Common myeloid progenitor, CD34-positive (primary cell): Measurements from ENCODE around the gene LARP1B.

Source experiments
- CTCF ChIA-PET: fragments of 350-600 bp; sonication (Branson Sonifier 250); formaldehyde crosslinking; loops from one replicate; lab custom pipeline; 2021; ENCODE audit warnings: antibody characterized with exemption; lab: Charles Lee
- POLR2A ChIA-PET: fragments of 350-600 bp; sonication (Branson Sonifier 250); formaldehyde crosslinking; loops from one replicate; lab custom pipeline; 2021; ENCODE audit warnings: antibody characterized with exemption; lab: Charles Lee
- DNase-seq, 3 donors: peaks; one replicate each; pipeline versions ENCODE4 v3.0.0 to v3.0.0-alpha.2; 2013
- H3K27ac ChIP-seq, 2 experiments: 1 replicate in 1 of 2; 2 replicates in 1 of 2; pipeline ENCODE4 v1.7.0; 2013; ENCODE audit warnings: inconsistent platforms in 2 of 2, low read length in 2 of 2, mild to moderate bottlenecking in 2 of 2, low read depth in 1 of 2, moderate library complexity in 1 of 2; ENCODE audit not compliant: severe bottlenecking in 2 of 2, insufficient read depth in 1 of 2, poor library complexity in 1 of 2
- H3K27me3 ChIP-seq, 5 experiments: replicated peaks in 2 of 5; 1 replicate in 3 of 5; 2 replicates in 2 of 5; pipeline versions ENCODE4 v1.6.1 to v1.7.0; 2013; ENCODE audit warnings: low read length in 4 of 5, mild to moderate bottlenecking in 2 of 5, moderate library complexity in 2 of 5, inconsistent platforms in 1 of 5; ENCODE audit not compliant: insufficient read depth in 5 of 5, control insufficient read depth in 4 of 5
- H3K36me3 ChIP-seq, 4 experiments: 1 replicate in 2 of 4; 2 replicates in 2 of 4; pipeline versions ENCODE4 v1.6.1 to v1.7.0; 2013; ENCODE audit warnings: low read length in 3 of 4, control low read depth in 1 of 4, mild to moderate bottlenecking in 1 of 4; ENCODE audit not compliant: control insufficient read depth in 4 of 4, insufficient read depth in 4 of 4
- H3K4me1 ChIP-seq, 4 experiments: 1 replicate in 3 of 4; 2 replicates in 1 of 4; pipeline versions ENCODE4 v1.6.1 to v1.7.1; 2013; ENCODE audit warnings: low read length in 3 of 4, mild to moderate bottlenecking in 3 of 4, control low read depth in 1 of 4, inconsistent platforms in 1 of 4, moderate library complexity in 1 of 4; ENCODE audit not compliant: control insufficient read depth in 4 of 4, insufficient read depth in 4 of 4; ENCODE audit errors: control extremely low read depth in 1 of 4
- H3K4me3 ChIP-seq, 7 experiments: 1 replicate in 4 of 7; 2 replicates in 3 of 7; pipeline versions ENCODE4 v1.5.1 to v1.7.0; 2013; ENCODE audit warnings: mild to moderate bottlenecking in 7 of 7, low read length in 6 of 7, moderate library complexity in 6 of 7, inconsistent platforms in 2 of 7, low read depth in 2 of 7, control low read depth in 1 of 7; ENCODE audit not compliant: insufficient read depth in 4 of 7, control insufficient read depth in 1 of 7; ENCODE audit errors: extremely low read depth in 1 of 7
- H3K9me3 ChIP-seq, 5 experiments: 1 replicate in 4 of 5; 2 replicates in 1 of 5; pipeline versions ENCODE4 v1.6.1 to v1.7.1; 2013; ENCODE audit warnings: low read length in 4 of 5, mild to moderate bottlenecking in 2 of 5, inconsistent platforms in 1 of 5, low read depth in 1 of 5, moderate library complexity in 1 of 5; ENCODE audit not compliant: control insufficient read depth in 4 of 5, insufficient read depth in 2 of 5; ENCODE audit errors: control extremely low read depth in 1 of 5
- WGBS: methylation state at CpG from one replicate; pipeline ENCODE4 v1.1.5; 2013; ENCODE audit not compliant: insufficient coverage; 5-methylcytosine and 5-hydroxymethylcytosine counted together

LARP1B gene

DNA sequence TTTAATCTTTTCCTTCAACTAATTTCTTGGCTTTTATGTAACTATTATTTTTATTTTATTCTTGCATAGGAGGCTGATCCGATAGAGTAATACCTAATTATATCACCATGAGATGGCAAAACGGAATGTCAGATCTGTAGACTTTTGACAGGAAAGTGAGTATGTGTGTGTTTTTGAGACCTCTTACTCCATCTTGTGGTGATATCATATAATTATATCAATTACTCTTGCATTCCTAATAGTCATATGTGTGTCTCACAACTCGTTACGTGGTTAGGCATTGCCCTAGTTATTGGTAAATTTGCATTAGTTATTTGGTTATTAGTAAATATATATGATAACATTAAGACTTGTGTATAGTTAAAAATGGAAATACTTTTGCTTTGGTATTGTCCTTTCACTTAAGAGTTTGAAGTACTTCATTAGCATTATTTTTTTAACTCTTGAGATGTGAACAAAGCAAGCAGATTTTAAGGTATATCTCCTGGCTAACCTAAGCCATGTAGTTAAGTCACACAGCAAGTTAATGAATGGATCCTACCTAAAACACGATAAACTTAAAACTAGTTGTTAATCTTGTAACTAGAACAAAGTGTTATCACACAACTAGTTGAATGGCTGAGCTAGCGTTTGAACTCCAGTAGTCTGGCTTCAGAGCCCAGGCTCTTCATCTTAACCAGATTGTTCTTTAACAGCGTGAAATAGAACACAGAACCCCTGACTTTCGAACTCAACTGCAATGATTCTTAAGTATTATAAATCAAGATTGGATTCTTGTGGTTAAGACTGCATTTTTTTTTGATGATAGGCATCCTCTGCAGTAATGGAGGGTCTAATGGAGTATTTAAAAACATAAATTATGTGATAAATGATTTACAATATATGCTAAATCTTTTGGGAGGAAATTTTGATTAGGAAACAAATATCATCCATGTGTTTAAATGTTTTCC lies 159.4 kb downstream of the LARP1B start:
- Histone ChIP-seq H3K4me1 (no peaks in the 10 kb centered on the region), H3K36me3 (no peaks in the 10 kb centered on the region), H3K27ac (no peak overlapping the region), H3K27me3 (no peaks in the 10 kb centered on the region), H3K4me3 (no peak overlapping the region), H3K9me3 (no peaks in the 10 kb centered on the region)
- ChIA-PET CTCF (interaction anchor here (0.8 to 1.6 kb wide), 5 partner anchors 21 to 68 kb away, joined by 3 to 4 read pairs (median 3); no protein-coding TSS in a partner anchor), POLR2A (interaction anchor here (0.6 kb wide), 1 partner anchor 61 kb away, joined by 4 read pairs; no protein-coding TSS in a partner anchor)
- peak; percentile 46 to 77 (median 71) for DNase-seq
- no CpG with 5 or more reads among the region's 8 CpGs for WGBS

DNA sequence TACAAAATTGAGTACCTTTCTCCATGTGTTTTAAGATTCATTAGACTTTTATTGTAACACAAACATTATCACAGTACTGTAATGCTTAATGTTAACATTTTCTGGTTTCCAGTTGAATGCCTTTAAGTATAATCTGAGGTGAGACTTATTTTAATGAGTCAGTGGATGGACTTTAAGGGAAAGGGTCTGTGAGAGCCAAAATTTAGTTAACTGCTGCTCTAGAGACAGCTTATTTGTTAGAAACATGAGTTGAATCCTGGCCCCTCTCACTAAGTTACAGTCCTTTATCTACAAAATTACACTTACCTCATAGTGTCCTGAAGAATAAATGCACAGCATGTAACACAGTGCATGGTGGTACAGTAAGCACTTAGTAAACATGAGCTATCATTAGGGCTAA lies 160.5 kb downstream of the LARP1B start:
- H3K4me3 ChIP-seq: no peak overlapping the region
- H3K27ac ChIP-seq: no peak overlapping the region
- no peaks in the 10 kb centered on the region for H3K36me3 ChIP-seq
- no peaks in the 10 kb centered on the region for H3K27me3 ChIP-seq
- no peak for DNase-seq
- H3K9me3 ChIP-seq: no peaks in the 10 kb centered on the region
- ChIA-PET CTCF (interaction anchor here (1.3 to 1.6 kb wide), 3 partner anchors 20 to 67 kb away, joined by 3 to 5 read pairs (median 3); no protein-coding TSS in a partner anchor), POLR2A (no interaction called here)
- H3K4me1 ChIP-seq: no peaks in the 10 kb centered on the region

DNA sequence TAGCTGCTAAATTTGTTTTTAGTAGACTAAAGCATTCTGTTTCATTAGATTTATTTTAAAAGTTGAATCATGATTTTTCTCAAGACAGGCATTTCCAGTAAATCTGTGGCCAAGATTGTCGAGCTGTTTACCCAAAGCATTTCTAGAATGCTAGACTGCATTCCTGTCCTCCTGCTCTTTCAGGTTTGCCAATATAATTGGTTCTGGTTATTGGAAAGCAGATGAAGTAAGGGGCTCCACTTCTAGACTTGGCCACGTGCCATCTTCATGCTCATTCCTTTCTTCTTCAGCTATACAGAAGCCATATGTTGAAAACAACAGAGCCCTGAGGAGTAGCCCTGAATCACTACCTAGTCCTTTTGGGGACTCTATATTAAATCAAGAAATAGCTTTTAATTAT lies 164.0 kb downstream of the LARP1B start:
- Histone ChIP-seq H3K27ac (no peak overlapping the region), H3K9me3 (no peaks in the 10 kb centered on the region), H3K36me3 (no peaks in the 10 kb centered on the region), H3K27me3 (no peaks in the 10 kb centered on the region), H3K4me3 (no peak overlapping the region), H3K4me1 (no peaks in the 10 kb centered on the region)
- no peak for DNase-seq
- ChIA-PET POLR2A (no interaction called here), CTCF (interaction anchor here (1.0 to 1.5 kb wide), 2 partner anchors 31 to 33 kb away, joined by 3 to 4 read pairs; no protein-coding TSS in a partner anchor)
- whole genome bisulfite sequencing: 80% methylated on average over 1 of the region's 2 CpGs

DNA sequence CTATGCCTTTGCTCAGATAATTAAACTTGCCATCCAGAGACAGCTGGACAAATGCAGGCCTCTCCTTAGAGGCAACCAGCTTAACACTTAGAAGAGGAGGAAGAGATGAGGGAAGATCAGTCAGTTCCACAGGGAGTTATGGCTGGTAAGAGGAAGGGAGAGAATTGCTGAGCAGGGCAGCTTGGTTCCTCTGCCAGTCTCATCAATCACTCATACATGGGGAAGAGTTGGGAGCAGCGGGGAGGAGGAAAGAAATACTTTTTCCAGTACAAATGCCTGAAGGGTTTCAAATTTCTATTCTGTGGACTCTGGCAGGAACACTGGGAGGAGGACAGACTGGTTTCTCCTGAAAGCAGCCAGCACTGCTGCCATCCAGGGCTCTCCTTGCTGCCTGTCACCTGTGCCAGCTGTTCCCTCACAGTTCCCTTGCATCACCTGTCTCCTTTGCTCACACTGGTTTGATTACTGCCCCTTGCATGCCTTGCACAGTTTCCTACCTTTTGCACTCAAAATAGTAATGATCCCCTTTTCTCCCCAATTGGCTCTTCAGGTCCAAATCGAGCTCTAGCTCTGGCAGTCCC lies 167.0 kb downstream of the LARP1B start:
- POLR2A ChIA-PET: interaction anchor here (0.6 kb wide), 1 partner anchor 85 kb away, joined by 3 read pairs; no protein-coding TSS in a partner anchor
- no peaks in the 10 kb centered on the region for H3K9me3 ChIP-seq
- H3K36me3 ChIP-seq: no peaks in the 10 kb centered on the region
- H3K27ac ChIP-seq: no peak overlapping the region
- CTCF ChIA-PET: no interaction called here
- no peaks in the 10 kb centered on the region for H3K4me1 ChIP-seq
- no peak overlapping the region for H3K4me3 ChIP-seq
- 83% methylated on average over 2 of the region's 2 CpGs for WGBS
- DNase-seq: no peak
- H3K27me3 ChIP-seq: no peaks in the 10 kb centered on the region

DNA sequence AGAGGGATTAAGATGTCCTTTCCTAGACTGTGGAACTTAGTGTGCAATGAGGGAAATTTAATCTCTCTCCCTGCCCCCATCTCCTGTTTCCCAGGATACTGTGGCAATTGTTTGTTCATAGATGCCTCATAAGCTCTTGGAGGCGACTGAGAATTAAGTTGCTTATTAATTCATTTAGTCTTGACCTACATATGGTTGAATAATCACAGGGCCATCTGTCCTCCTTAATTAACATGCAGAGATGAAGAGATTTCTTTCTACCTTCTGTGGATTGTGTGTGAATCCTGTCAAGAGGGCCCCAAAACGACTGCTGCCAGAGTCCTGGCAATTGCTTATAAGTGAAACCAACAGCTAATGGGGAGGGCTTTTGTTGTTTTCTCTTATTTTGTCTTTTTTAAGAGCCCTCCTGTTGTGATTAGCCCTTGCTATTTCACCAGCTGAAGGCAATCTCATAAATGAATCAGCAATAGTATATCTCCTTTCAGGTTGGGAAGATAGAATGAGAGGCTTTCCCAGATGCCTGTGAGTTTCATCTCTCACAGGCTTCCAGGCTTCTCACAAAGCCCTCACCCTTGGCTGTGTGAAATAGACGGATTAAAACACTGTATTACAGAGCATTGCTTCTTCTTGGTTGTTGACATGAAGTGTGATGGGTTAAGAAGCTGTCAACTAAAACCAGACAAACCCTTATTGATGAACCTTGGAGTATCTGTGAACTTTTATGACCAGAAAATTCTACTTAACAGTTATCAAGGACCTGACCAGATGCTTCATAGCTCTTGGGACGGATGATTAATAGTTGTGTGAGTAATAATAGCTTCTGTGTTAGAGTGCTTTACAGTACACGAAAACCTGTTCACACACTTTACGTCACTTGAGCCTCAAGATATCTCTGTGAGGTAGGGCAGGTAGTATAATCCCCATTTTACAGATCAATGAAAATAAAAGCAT lies 168.0 kb downstream of the LARP1B start:
- 71% methylated on average over 1 of the region's 6 CpGs for WGBS
- Histone ChIP-seq H3K36me3 (no peaks in the 10 kb centered on the region), H3K27me3 (no peaks in the 10 kb centered on the region), H3K4me3 (no peak overlapping the region), H3K9me3 (no peaks in the 10 kb centered on the region), H3K27ac (no peak overlapping the region), H3K4me1 (no peaks in the 10 kb centered on the region)
- no peak for DNase-seq
- POLR2A ChIA-PET: no interaction called here
- CTCF ChIA-PET: no interaction called here

DNA sequence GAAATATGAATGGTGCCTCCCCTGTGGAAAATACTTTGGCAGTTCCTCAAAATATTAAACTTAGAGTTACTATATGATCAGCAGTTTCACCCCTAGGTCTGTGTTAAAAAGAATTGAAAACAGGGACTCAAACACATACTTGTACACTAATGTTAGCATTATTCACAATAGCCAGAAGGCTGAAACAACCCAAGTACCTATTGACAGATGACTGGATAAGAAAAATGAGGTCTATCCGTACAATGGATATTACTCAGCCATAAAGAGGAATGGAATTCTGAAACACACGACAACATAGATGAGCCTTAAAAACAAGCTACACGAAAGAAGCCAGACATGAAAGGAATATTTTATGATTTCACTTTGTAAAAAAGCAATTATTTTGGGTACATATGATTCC lies 171.6 kb downstream of the LARP1B start:
- Histone ChIP-seq H3K27me3 (no peaks in the 10 kb centered on the region), H3K27ac (no peak overlapping the region), H3K9me3 (no peaks in the 10 kb centered on the region), H3K4me1 (no peaks in the 10 kb centered on the region), H3K4me3 (no peak overlapping the region), H3K36me3 (no peaks in the 10 kb centered on the region)
- 100% methylated on average over 1 of the region's 3 CpGs for WGBS
- POLR2A ChIA-PET: no interaction called here
- no peak for DNase-seq
- CTCF ChIA-PET: interaction anchor here (0.7 kb wide), 1 partner anchor 10 kb away, joined by 3 read pairs; no protein-coding TSS in a partner anchor
